GM23338 (cell line): Measurements from ENCODE around the gene SPATA13. TPM values are rescaled to one million over a fixed set of nuclear protein-coding genes. Genes with fewer than 3 reads are reported as not detected.

ENCODE experiments used
- CREB1 ChIP-seq: fragments of 250-450 bp; sonication (Bioruptor Pico); IDR thresholded peaks from 2 replicates; pipeline ENCODE4 v1.5.0; 2020; ENCODE audit warnings: low read depth, mild to moderate bottlenecking, moderate library complexity
- EZH2 ChIP-seq: fragments of 200-600 bp; sonication (generic); IDR thresholded peaks from one replicate; pipeline ENCODE4 v1.8.0; 2017; ENCODE audit warnings: antibody characterized with exemption, mild to moderate bottlenecking, low read depth; ENCODE audit not compliant: unreplicated experiment
- JUNB ChIP-seq: IDR thresholded peaks from one replicate; pipeline ENCODE4 v1.6.1; 2016; ENCODE audit warnings: antibody characterized with exemption; ENCODE audit not compliant: unreplicated experiment
- REST ChIP-seq: IDR thresholded peaks from one replicate; pipeline ENCODE4 v1.6.1; 2018; ENCODE audit warnings: antibody characterized with exemption; ENCODE audit not compliant: unreplicated experiment
- ZNF114 ChIP-seq: fragments of 250-450 bp; sonication (Bioruptor Pico); IDR thresholded peaks from 2 replicates; pipeline ENCODE4 v1.5.0; 2020; ENCODE audit warnings: mild to moderate bottlenecking, moderate library complexity
- polyA plus RNA-seq: library from polyadenylated mRNA; unstranded; fragments of >200 nt; fragmentation: Nextera tagmentation; extraction: Ambion mirVana; gene quantifications from 2 replicates; pipeline ENCODE4 v1.2.1, GENCODE V29; 2016
- total RNA-seq: library from RNA; depleted of rRNA; stranded (reverse); fragments of >200 nt; shearing (Covaris generic); gene quantifications from 2 replicates; pipeline ENCODE4 v1.2.3, GENCODE V29; 2014
- TF ChIP-seq, protein P1 (sequence below): fragments of 250-450 bp; sonication (Bioruptor Pico); IDR thresholded peaks from 2 replicates; pipeline ENCODE4 v1.5.0; 2020; ENCODE audit warnings: mild to moderate bottlenecking, moderate library complexity

SPATA13 gene
- total and polyA plus RNA-seq, 2 experiments from 2014 or later: 11.9 to 45.7 TPM

DNA sequence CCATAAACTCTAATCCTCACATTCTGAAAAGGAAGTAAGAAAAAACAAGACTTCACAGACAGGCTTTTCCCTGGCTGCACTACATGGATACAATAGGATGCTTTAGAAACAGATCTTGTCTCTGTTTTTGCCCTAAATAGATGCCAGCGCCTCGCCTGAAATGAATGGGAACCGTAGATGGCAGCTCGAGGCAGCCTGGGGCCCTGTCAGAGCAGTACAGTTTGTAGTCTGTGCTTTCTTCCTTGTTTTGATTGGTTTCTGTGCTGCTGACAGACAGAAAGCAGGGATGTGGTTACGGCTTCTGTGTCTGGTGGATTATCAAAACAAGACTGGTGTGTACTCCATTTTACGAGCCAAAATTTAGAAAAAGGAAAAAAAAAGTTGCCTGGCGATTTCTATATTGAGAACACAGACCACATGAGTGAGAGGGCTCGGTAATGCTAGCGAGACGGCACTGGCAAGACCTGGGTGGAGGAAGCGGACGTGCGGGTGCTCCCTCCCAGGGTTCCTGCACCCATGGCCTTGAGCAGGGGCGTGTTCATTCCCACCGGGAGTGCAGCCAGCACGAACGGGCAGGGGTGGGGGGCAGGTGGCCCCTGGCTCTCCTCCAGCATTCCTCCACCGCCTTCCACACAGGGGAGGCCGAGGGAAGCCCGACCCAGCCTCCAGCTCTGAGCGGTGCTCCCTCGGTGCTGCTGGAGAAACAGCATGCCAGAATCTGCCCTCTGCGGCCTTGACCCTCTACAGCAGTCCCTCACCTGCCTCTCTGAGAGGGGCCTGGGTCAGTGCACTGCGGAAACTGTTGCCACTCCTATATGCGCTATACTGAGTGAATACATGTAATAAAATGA, 111.3 kb downstream of the SPATA13 start (continued):
- TF ChIP-seq, protein P1, sequence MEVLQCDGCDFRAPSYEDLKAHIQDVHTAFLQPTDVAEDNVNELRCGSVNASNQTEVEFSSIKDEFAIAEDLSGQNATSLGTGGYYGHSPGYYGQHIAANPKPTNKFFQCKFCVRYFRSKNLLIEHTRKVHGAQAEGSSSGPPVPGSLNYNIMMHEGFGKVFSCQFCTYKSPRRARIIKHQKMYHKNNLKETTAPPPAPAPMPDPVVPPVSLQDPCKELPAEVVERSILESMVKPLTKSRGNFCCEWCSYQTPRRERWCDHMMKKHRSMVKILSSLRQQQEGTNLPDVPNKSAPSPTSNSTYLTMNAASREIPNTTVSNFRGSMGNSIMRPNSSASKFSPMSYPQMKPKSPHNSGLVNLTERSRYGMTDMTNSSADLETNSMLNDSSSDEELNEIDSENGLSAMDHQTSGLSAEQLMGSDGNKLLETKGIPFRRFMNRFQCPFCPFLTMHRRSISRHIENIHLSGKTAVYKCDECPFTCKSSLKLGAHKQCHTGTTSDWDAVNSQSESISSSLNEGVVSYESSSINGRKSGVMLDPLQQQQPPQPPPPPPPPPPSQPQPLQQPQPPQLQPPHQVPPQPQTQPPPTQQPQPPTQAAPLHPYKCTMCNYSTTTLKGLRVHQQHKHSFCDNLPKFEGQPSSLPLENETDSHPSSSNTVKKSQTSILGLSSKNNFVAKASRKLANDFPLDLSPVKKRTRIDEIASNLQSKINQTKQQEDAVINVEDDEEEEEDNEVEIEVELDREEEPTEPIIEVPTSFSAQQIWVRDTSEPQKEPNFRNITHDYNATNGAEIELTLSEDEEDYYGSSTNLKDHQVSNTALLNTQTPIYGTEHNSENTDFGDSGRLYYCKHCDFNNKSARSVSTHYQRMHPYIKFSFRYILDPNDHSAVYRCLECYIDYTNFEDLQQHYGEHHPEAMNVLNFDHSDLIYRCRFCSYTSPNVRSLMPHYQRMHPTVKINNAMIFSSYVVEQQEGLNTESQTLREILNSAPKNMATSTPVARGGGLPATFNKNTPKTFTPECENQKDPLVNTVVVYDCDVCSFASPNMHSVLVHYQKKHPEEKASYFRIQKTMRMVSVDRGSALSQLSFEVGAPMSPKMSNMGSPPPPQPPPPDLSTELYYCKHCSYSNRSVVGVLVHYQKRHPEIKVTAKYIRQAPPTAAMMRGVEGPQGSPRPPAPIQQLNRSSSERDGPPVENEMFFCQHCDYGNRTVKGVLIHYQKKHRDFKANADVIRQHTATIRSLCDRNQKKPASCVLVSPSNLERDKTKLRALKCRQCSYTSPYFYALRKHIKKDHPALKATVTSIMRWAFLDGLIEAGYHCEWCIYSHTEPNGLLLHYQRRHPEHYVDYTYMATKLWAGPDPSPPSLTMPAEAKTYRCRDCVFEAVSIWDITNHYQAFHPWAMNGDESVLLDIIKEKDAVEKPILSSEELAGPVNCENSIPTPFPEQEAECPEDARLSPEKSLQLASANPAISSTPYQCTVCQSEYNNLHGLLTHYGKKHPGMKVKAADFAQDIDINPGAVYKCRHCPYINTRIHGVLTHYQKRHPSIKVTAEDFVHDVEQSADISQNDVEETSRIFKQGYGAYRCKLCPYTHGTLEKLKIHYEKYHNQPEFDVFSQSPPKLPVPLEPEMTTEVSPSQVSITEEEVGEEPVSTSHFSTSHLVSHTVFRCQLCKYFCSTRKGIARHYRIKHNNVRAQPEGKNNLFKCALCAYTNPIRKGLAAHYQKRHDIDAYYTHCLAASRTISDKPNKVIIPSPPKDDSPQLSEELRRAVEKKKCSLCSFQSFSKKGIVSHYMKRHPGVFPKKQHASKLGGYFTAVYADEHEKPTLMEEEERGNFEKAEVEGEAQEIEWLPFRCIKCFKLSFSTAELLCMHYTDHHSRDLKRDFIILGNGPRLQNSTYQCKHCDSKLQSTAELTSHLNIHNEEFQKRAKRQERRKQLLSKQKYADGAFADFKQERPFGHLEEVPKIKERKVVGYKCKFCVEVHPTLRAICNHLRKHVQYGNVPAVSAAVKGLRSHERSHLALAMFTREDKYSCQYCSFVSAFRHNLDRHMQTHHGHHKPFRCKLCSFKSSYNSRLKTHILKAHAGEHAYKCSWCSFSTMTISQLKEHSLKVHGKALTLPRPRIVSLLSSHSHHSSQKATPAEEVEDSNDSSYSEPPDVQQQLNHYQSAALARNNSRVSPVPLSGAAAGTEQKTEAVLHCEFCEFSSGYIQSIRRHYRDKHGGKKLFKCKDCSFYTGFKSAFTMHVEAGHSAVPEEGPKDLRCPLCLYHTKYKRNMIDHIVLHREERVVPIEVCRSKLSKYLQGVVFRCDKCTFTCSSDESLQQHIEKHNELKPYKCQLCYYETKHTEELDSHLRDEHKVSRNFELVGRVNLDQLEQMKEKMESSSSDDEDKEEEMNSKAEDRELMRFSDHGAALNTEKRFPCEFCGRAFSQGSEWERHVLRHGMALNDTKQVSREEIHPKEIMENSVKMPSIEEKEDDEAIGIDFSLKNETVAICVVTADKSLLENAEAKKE (CRISPR knock-in tag): no peak
- TF ChIP-seq EZH2: no peak
- no peak for TF ChIP-seq REST
- no peak for TF ChIP-seq CREB1 (CRISPR knock-in tag)
- TF ChIP-seq JUNB: no peak
- no peak for TF ChIP-seq ZNF114 (CRISPR knock-in tag)
